ENCODE measurements around the gene TAAR9. TPM values are rescaled to one million over a fixed set of nuclear protein-coding genes. Genes with fewer than 3 reads are reported as not detected.
A peak's percentile ranks its signal among the peaks of the same experiment; 100 is the strongest.

Gene TAAR9
- total and polyA plus RNA-seq, 2 experiments from 2014 or later = not detected

DNA sequence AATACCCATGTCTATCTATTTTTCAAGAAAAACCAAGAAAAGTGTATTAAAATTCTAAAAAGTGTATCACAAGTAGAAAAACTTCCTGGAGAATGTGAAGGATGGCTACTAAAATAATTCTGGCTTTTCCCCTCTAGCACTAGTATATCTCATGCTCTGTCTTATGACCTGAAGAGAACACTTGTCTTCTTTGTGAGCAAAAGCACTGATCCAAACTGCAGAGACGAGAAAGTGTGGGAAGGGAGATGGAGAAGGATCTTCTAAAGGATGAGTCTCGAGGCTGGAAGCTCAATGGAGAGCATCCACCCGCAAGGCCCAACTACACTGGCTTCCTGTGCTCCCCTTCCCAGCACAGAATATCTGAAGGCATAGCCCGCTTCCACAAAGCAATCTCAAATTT is 48.7 kb upstream of the TAAR9 start:
- Mint-ChIP-seq H3K4me3 (no peak overlapping the region), H3K4me1 (no peaks in the 10 kb centered on the region), H3K36me3 (ENCODE audit: low read depth) (peaks cover 8% of the 10 kb centered on the region; the same call in 2 of the 3 replicates), H3K9me3 (no peaks in the 10 kb centered on the region), H3K27me3 (ENCODE audit: insufficient read depth, low read depth, poor library complexity) (no peaks in the 10 kb centered on the region), H3K27ac (peak overlapping the region; percentile 61)
- no peak overlapping the region for H3K4me2 ChIP-seq
- no peaks in the 10 kb centered on the region for H3K9me2 ChIP-seq (ENCODE audit: insufficient read depth)
- no peak overlapping the region for H3K27ac ChIP-seq (ENCODE audit: low read depth)
- H3F3A ChIP-seq (replicated peaks; ENCODE audit: low read depth) = no peaks in the 10 kb centered on the region
- H3K79me2 ChIP-seq (replicated peaks; ENCODE audit: insufficient read depth) = peaks cover 32% of the 10 kb centered on the region
- no peak overlapping the region for H2AFZ ChIP-seq
- TF ChIP-seq CREB1 (CRISPR knock-in tag; IDR thresholded peaks at IDR 0.05; ENCODE audit: low read depth) (no peak), EZH2 (IDR thresholded peaks at IDR 0.05; ENCODE audit: low read depth, unreplicated experiment) (no peak), ZNF331 (CRISPR knock-in tag; IDR thresholded peaks at IDR 0.05; ENCODE audit: low read depth) (no peak), JUNB (IDR thresholded peaks at IDR 0.05; ENCODE audit: unreplicated experiment) (no peak), REST (IDR thresholded peaks at IDR 0.05; ENCODE audit: unreplicated experiment) (no peak), STAT1 (IDR thresholded peaks at IDR 0.05; ENCODE audit: unreplicated experiment) (no peak), POLR2AphosphoS5 (IDR thresholded peaks at IDR 0.05; ENCODE audit: low read depth) (no peak), EZH2phosphoT487 (IDR thresholded peaks at IDR 0.05; ENCODE audit: unreplicated experiment) (no peak), ZNF114 (CRISPR knock-in tag; IDR thresholded peaks at IDR 0.05) (no peak), NANOG (IDR thresholded peaks at IDR 0.05; ENCODE audit: borderline replicate concordance) (no peak)
- TF ChIP-seq, protein P1, sequence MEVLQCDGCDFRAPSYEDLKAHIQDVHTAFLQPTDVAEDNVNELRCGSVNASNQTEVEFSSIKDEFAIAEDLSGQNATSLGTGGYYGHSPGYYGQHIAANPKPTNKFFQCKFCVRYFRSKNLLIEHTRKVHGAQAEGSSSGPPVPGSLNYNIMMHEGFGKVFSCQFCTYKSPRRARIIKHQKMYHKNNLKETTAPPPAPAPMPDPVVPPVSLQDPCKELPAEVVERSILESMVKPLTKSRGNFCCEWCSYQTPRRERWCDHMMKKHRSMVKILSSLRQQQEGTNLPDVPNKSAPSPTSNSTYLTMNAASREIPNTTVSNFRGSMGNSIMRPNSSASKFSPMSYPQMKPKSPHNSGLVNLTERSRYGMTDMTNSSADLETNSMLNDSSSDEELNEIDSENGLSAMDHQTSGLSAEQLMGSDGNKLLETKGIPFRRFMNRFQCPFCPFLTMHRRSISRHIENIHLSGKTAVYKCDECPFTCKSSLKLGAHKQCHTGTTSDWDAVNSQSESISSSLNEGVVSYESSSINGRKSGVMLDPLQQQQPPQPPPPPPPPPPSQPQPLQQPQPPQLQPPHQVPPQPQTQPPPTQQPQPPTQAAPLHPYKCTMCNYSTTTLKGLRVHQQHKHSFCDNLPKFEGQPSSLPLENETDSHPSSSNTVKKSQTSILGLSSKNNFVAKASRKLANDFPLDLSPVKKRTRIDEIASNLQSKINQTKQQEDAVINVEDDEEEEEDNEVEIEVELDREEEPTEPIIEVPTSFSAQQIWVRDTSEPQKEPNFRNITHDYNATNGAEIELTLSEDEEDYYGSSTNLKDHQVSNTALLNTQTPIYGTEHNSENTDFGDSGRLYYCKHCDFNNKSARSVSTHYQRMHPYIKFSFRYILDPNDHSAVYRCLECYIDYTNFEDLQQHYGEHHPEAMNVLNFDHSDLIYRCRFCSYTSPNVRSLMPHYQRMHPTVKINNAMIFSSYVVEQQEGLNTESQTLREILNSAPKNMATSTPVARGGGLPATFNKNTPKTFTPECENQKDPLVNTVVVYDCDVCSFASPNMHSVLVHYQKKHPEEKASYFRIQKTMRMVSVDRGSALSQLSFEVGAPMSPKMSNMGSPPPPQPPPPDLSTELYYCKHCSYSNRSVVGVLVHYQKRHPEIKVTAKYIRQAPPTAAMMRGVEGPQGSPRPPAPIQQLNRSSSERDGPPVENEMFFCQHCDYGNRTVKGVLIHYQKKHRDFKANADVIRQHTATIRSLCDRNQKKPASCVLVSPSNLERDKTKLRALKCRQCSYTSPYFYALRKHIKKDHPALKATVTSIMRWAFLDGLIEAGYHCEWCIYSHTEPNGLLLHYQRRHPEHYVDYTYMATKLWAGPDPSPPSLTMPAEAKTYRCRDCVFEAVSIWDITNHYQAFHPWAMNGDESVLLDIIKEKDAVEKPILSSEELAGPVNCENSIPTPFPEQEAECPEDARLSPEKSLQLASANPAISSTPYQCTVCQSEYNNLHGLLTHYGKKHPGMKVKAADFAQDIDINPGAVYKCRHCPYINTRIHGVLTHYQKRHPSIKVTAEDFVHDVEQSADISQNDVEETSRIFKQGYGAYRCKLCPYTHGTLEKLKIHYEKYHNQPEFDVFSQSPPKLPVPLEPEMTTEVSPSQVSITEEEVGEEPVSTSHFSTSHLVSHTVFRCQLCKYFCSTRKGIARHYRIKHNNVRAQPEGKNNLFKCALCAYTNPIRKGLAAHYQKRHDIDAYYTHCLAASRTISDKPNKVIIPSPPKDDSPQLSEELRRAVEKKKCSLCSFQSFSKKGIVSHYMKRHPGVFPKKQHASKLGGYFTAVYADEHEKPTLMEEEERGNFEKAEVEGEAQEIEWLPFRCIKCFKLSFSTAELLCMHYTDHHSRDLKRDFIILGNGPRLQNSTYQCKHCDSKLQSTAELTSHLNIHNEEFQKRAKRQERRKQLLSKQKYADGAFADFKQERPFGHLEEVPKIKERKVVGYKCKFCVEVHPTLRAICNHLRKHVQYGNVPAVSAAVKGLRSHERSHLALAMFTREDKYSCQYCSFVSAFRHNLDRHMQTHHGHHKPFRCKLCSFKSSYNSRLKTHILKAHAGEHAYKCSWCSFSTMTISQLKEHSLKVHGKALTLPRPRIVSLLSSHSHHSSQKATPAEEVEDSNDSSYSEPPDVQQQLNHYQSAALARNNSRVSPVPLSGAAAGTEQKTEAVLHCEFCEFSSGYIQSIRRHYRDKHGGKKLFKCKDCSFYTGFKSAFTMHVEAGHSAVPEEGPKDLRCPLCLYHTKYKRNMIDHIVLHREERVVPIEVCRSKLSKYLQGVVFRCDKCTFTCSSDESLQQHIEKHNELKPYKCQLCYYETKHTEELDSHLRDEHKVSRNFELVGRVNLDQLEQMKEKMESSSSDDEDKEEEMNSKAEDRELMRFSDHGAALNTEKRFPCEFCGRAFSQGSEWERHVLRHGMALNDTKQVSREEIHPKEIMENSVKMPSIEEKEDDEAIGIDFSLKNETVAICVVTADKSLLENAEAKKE (CRISPR knock-in tag; IDR thresholded peaks at IDR 0.05) = no peak
- TF ChIP-seq, protein P2, sequence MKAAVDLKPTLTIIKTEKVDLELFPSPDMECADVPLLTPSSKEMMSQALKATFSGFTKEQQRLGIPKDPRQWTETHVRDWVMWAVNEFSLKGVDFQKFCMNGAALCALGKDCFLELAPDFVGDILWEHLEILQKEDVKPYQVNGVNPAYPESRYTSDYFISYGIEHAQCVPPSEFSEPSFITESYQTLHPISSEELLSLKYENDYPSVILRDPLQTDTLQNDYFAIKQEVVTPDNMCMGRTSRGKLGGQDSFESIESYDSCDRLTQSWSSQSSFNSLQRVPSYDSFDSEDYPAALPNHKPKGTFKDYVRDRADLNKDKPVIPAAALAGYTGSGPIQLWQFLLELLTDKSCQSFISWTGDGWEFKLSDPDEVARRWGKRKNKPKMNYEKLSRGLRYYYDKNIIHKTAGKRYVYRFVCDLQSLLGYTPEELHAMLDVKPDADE (IDR thresholded peaks at IDR 0.05) = no peak
- TF ChIP-seq, protein P3, sequence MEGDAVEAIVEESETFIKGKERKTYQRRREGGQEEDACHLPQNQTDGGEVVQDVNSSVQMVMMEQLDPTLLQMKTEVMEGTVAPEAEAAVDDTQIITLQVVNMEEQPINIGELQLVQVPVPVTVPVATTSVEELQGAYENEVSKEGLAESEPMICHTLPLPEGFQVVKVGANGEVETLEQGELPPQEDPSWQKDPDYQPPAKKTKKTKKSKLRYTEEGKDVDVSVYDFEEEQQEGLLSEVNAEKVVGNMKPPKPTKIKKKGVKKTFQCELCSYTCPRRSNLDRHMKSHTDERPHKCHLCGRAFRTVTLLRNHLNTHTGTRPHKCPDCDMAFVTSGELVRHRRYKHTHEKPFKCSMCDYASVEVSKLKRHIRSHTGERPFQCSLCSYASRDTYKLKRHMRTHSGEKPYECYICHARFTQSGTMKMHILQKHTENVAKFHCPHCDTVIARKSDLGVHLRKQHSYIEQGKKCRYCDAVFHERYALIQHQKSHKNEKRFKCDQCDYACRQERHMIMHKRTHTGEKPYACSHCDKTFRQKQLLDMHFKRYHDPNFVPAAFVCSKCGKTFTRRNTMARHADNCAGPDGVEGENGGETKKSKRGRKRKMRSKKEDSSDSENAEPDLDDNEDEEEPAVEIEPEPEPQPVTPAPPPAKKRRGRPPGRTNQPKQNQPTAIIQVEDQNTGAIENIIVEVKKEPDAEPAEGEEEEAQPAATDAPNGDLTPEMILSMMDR (conservative IDR thresholded peaks at IDR 0.05; ENCODE audit: low read depth in 2 of 2) = no peak
- no peak for DNase-seq (ENCODE audit: low spot score)
- no peak for ATAC-seq
- no peaks in the 10 kb centered on the region; the same call in 1 of the 2 replicates for H3K36me3 ChIP-seq (ENCODE audit: insufficient read depth)
- peaks cover 19% of the 10 kb centered on the region for H3K4me1 ChIP-seq (ENCODE audit: insufficient read depth)
- no peak overlapping the region for H3K4me3 ChIP-seq
- H4K20me1 ChIP-seq (replicated peaks; ENCODE audit: insufficient read depth) = 0 out of 2 replicates have a peak, but pooled peaks cover 8% of the 10 kb centered on the region
- no peaks in the 10 kb centered on the region for H3K27me3 ChIP-seq (ENCODE audit: insufficient read depth)

Data from GM23338 (cell line).